Sigmoid colon (tissue), 7 donors: Measurements from ENCODE around the gene CPLANE1. TPM values are rescaled to one million over a fixed set of nuclear protein-coding genes. Genes with fewer than 3 reads are reported as not detected.

Experiments
- DNase-seq: peaks from one replicate; pipeline ENCODE4 v3.0.0-alpha.2; 2019
- H3K27ac ChIP-seq, 4 donors: fragments of 200-600 bp; sonication (generic); one replicate each; pipeline ENCODE4 v1.5.1; 2016 to 2019; ENCODE audit warnings: mild to moderate bottlenecking in 1 of 4
- H3K27me3 ChIP-seq, 3 donors: fragments of 200-600 bp; sonication (generic); one replicate each; pipeline ENCODE4 v1.5.1; 2019; ENCODE audit warnings: mild to moderate bottlenecking in 1 of 3
- H3K36me3 ChIP-seq, 4 donors: fragments of 200-600 bp; sonication (generic); one replicate each; pipeline ENCODE4 v1.5.1; 2016 to 2019
- H3K4me1 ChIP-seq, 4 donors: fragments of 200-600 bp; sonication (generic); one replicate each; pipeline ENCODE4 v1.5.1; 2017 to 2019
- H3K4me3 ChIP-seq, 4 donors: fragments of 200-600 bp; sonication (generic); one replicate each; pipeline ENCODE4 v1.5.1; 2017 to 2019; ENCODE audit warnings: mild to moderate bottlenecking in 2 of 4, moderate library complexity in 1 of 4
- H3K9me3 ChIP-seq, 4 donors: fragments of 200-600 bp in 3 of 4; sonication (generic) in 3 of 4; one replicate each; pipeline versions ENCODE4 v1.5.1 to v1.6.1; 2013 to 2019
- EP300 ChIP-seq, 4 donors: sonication (generic); formaldehyde crosslinking; IDR thresholded peaks; one replicate each; pipeline ENCODE4 v1.6.1; 2017; ENCODE audit warnings: antibody characterized with exemption in 4 of 4
- POLR2A ChIP-seq, 2 donors: fragments of 450-650 bp; IDR thresholded peaks; one replicate each; pipeline ENCODE4 v1.6.1; 2016; ENCODE audit warnings: antibody characterized with exemption in 2 of 2, mild to moderate bottlenecking in 2 of 2, moderate library complexity in 2 of 2
- POLR2AphosphoS5 ChIP-seq, 4 donors: sonication (generic); formaldehyde crosslinking; IDR thresholded peaks; one replicate each; pipeline ENCODE4 v1.6.1; 2017; ENCODE audit warnings: antibody characterized with exemption in 4 of 4
- WGBS, 2 donors: extraction: QIAGEN DNeasy Blood & Tissue Kit; methylation state at CpG; one replicate each; pipeline ENCODE4 v1.1.7; 2013; 5-methylcytosine and 5-hydroxymethylcytosine counted together
- intact Hi-C: fragments of 100-400 bp; cut with DNase I; formaldehyde crosslinking; loops from one replicate; pipeline ENCODE4 v1.15.1; 2023
- polyA plus RNA-seq, 3 donors: library from polyadenylated mRNA; stranded (reverse); fragments of 200-250 nt; gene quantifications; one replicate each; pipeline ENCODE4 v1.2.3, GENCODE V29; 2013
- total RNA-seq, 4 donors: library from RNA; depleted of rRNA; stranded (reverse); fragments of >200 nt; gene quantifications; one replicate each; pipeline ENCODE4 v1.1.0, GENCODE V29; 2016
- TF ChIP-seq, protein P1 (sequence below), 4 experiments: fragments of 450-650 bp in 3 of 4; fragments of 200-600 bp in 1 of 4; IDR thresholded peaks; one replicate each; pipeline ENCODE4 v1.5.1; 2016 to 2019; ENCODE audit warnings: antibody characterized with exemption in 4 of 4, mild to moderate bottlenecking in 3 of 4, moderate library complexity in 2 of 4
- donor health status: healthy with polysubstance abuse.
- donor health status: Bipolar disorder and iron deficiency.
- donor health status: healthy.

CPLANE1 gene
- total and polyA plus RNA-seq, 7 donors: 0.23 to 51.0 (median 21.8) TPM

- DNase-seq: no peak
- H3K9me3 ChIP-seq: no peaks in the 10 kb centered on the region
- no peaks in the 10 kb centered on the region for H3K27me3 ChIP-seq
- H3K27ac ChIP-seq: no peak overlapping the region
- TF ChIP-seq POLR2AphosphoS5 (IDR thresholded peaks at IDR 0.05) (no peak), POLR2A (IDR thresholded peaks at IDR 0.05) (no peak), EP300 (IDR thresholded peaks at IDR 0.05) (no peak)
- TF ChIP-seq, protein P1, sequence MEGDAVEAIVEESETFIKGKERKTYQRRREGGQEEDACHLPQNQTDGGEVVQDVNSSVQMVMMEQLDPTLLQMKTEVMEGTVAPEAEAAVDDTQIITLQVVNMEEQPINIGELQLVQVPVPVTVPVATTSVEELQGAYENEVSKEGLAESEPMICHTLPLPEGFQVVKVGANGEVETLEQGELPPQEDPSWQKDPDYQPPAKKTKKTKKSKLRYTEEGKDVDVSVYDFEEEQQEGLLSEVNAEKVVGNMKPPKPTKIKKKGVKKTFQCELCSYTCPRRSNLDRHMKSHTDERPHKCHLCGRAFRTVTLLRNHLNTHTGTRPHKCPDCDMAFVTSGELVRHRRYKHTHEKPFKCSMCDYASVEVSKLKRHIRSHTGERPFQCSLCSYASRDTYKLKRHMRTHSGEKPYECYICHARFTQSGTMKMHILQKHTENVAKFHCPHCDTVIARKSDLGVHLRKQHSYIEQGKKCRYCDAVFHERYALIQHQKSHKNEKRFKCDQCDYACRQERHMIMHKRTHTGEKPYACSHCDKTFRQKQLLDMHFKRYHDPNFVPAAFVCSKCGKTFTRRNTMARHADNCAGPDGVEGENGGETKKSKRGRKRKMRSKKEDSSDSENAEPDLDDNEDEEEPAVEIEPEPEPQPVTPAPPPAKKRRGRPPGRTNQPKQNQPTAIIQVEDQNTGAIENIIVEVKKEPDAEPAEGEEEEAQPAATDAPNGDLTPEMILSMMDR (IDR thresholded peaks at IDR 0.05): no peak
- no peaks in the 10 kb centered on the region for H3K36me3 ChIP-seq
- intact Hi-C loops: no loop called here
- WGBS, 2 donors: 91 to 93% methylated on average over 4 of the region's 4 CpGs
- no peak overlapping the region for H3K4me3 ChIP-seq
- no peaks in the 10 kb centered on the region for H3K4me1 ChIP-seq
Observed at GRCh38 chr5:37255774-37256358, 6.7 kb upstream of the CPLANE1 start.

- no peak for DNase-seq
- Histone ChIP-seq H3K36me3 (no peaks in the 10 kb centered on the region), H3K4me3 (no peak overlapping the region), H3K9me3 (no peaks in the 10 kb centered on the region), H3K27me3 (no peaks in the 10 kb centered on the region), H3K27ac (no peak overlapping the region), H3K4me1 (peaks cover 0 to 5% (median 2%) of the 10 kb centered on the region in 4 donors)
- WGBS, 2 donors: 96 to 98% methylated on average over 1 of the region's 1 CpG
- intact Hi-C loops: loop anchor here (5.0 kb wide), 1 partner anchor 118 kb away; the partner anchor contains the start of gene NUP155
- TF ChIP-seq EP300 (IDR thresholded peaks at IDR 0.05) (no peak), POLR2A (IDR thresholded peaks at IDR 0.05) (no peak), POLR2AphosphoS5 (IDR thresholded peaks at IDR 0.05) (no peak)
- TF ChIP-seq, protein P1 (IDR thresholded peaks at IDR 0.05): no peak
Observed at GRCh38 chr5:37254581-37254980, 5.4 kb upstream of the CPLANE1 start.

DNA sequence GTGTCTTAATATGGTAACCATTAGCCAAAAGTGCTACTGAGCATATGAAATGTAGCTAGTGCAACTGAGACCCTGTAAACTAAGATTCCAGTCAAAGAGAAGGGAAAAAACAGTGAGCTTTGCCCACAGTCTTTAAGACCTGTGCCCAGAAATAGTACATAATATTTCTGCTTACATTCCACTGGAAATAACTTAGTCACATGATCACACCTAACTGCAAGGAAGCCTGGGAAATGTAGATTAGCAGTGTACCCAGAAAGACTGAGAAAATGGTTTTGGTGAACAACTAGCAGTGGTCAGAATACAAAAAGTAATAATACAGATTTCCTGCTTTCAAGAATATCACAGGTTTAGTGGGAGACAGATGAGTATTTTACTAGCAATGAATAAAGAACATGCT, 2.5 kb upstream of the CPLANE1 start:
- intact Hi-C loops: loop anchor here (5.0 kb wide), 1 partner anchor 121 kb away; the partner anchor contains the start of gene NUP155
- Histone ChIP-seq H3K27ac (peak overlapping the region in 1 of 4 donors; percentile 14), H3K4me3 (no peak overlapping the region), H3K27me3 (no peaks in the 10 kb centered on the region), H3K4me1 (peaks cover 0 to 24% (median 20%) of the 10 kb centered on the region in 4 donors), H3K9me3 (no peaks in the 10 kb centered on the region), H3K36me3 (no peaks in the 10 kb centered on the region)
- DNase-seq: no peak
- TF ChIP-seq POLR2AphosphoS5 (IDR thresholded peaks at IDR 0.05) (no peak), POLR2A (IDR thresholded peaks at IDR 0.05) (no peak), EP300 (IDR thresholded peaks at IDR 0.05) (no peak)
- TF ChIP-seq, protein P1 (IDR thresholded peaks at IDR 0.05): no peak

- Histone ChIP-seq H3K36me3 (no peaks in the 10 kb centered on the region), H3K27me3 (no peaks in the 10 kb centered on the region), H3K27ac (peak overlapping the region; percentile 89 to 96 (median 94)), H3K9me3 (no peaks in the 10 kb centered on the region), H3K4me3 (peak overlapping the region; percentile 82 to 89 (median 86)), H3K4me1 (peaks cover 0 to 26% (median 21%) of the 10 kb centered on the region in 4 donors)
- no peak for TF ChIP-seq POLR2A (IDR thresholded peaks at IDR 0.05)
- TF ChIP-seq EP300 (IDR thresholded peaks at IDR 0.05): no peak
- no peak for TF ChIP-seq POLR2AphosphoS5 (IDR thresholded peaks at IDR 0.05)
- TF ChIP-seq, protein P1 (IDR thresholded peaks at IDR 0.05): no peak
- peak; percentile 64 for DNase-seq
- WGBS, 2 donors: 78% methylated on average over 10 of the region's 10 CpGs
- intact Hi-C loops: loop anchor here (5.0 kb wide), 1 partner anchor 123 kb away; the partner anchor contains the start of gene NUP155
Observed at GRCh38 chr5:37249815-37250164, 614 bp upstream of the CPLANE1 start.
